HCT116 (cell line): ENCODE data around the gene KCTD18. TPM values are rescaled to one million over a fixed set of nuclear protein-coding genes. Genes with fewer than 3 reads are reported as not detected.

Experiments used
- ATAC-seq: fragments of 200-7000 bp; cut with Tn5 transposase; 2 replicates; pipeline ENCODE4 v1.9.1; 2020; ENCODE audit warnings: mild to moderate bottlenecking, moderate library complexity
- BruUV-seq: library from RNA; stranded (reverse); fragments of 400-500 nt; replicated peaks from 2 replicates; lab custom pipeline; 2021; lab: Mats Ljungman, UMichigan
- CTCF ChIA-PET: fragments of 300-600 bp; sonication (Branson Sonifier 250); formaldehyde crosslinking; loops from one replicate; lab custom pipeline; 2021; ENCODE audit warnings: antibody characterized with exemption; lab: Charles Lee
- POLR2A ChIA-PET: fragments of 300-600, 350-600 bp; sonication (Branson Sonifier 250); formaldehyde crosslinking; loops from one replicate; lab custom pipeline; 2021; ENCODE audit warnings: antibody characterized with exemption; lab: Charles Lee
- RAD21 ChIA-PET, 2 experiments: fragments of 300-600 bp; sonication (Branson Sonifier 250); formaldehyde crosslinking; loops; one replicate each; lab custom pipeline; 2023; ENCODE audit warnings: low total read pairs in 2 of 2; ENCODE audit not compliant: uncharacterized antibody in 2 of 2, unreplicated experiment in 2 of 2, low non-redundant PET in 1 of 2; lab: Charles Lee
- DNase-seq: peaks from one replicate; pipeline ENCODE4 v3.0.0-alpha.2; 2010; ENCODE audit warnings: low read depth, low spot score
- H2AFZ ChIP-seq: fragments of 200-600 bp; shearing (Covaris generic), sonication (generic); 2 replicates; pipeline ENCODE4 v1.6.1; 2017; ENCODE audit warnings: low read depth, mixed run types, mixed read lengths, antibody characterized with exemption, low read length; ENCODE audit not compliant: poor library complexity, severe bottlenecking
- H3K27ac ChIP-seq: 2 replicates; pipeline ENCODE4 v1.5.1; 2012; ENCODE audit warnings: low read depth, low read length
- H3K27me3 ChIP-seq: fragments of 200-600 bp; sonication (generic); 2 replicates; pipeline ENCODE4 v1.6.1; 2016; ENCODE audit warnings: mixed run types, low read length, mixed read lengths; ENCODE audit not compliant: insufficient read depth
- H3K36me3 ChIP-seq, 2 experiments: fragments of 200-500 bp in 1 of 2; fragments of 200-600 bp in 1 of 2; sonication (Bioruptor generic) in 1 of 2; sonication (generic) in 1 of 2; 2 replicates each; pipeline versions ENCODE4 v1.5.1 to v1.6.1; 2014 to 2016; ENCODE audit warnings: low read length in 2 of 2, inconsistent platforms in 1 of 2, mixed read lengths in 1 of 2, mixed run types in 1 of 2; ENCODE audit not compliant: insufficient read depth in 2 of 2, control insufficient read depth in 1 of 2
- H3K4me1 ChIP-seq, 2 experiments: fragments of 200-600 bp in 1 of 2; sonication (generic) in 1 of 2; 2 replicates each; pipeline versions ENCODE4 v1.5.1 to v1.6.1; 2012 to 2017; ENCODE audit warnings: low read length in 2 of 2, inconsistent platforms in 1 of 2, mild to moderate bottlenecking in 1 of 2, mixed read lengths in 1 of 2, mixed run types in 1 of 2, moderate library complexity in 1 of 2; ENCODE audit not compliant: insufficient read depth in 2 of 2, control insufficient read depth in 1 of 2
- H3K4me2 ChIP-seq: fragments of 200-600 bp; sonication (generic); 2 replicates; pipeline ENCODE4 v1.6.1; 2017; ENCODE audit warnings: mixed run types, low read length, mixed read lengths
- H3K4me3 ChIP-seq, 2 experiments: fragments of 200-600 bp in 1 of 2; sonication (generic) in 1 of 2; replicated peaks in 1 of 2; 2 replicates each; pipeline ENCODE4 v1.5.1; 2011 to 2016; ENCODE audit warnings: low read length in 2 of 2, control low read depth in 1 of 2, low read depth in 1 of 2, mild to moderate bottlenecking in 1 of 2, mixed read lengths in 1 of 2, mixed run types in 1 of 2
- H3K79me2 ChIP-seq: fragments of 200-600 bp; sonication (generic); 2 replicates; pipeline ENCODE4 v1.6.1; 2017; ENCODE audit warnings: mild to moderate bottlenecking, mixed run types, low read length, moderate library complexity, mixed read lengths; ENCODE audit not compliant: insufficient read depth
- H3K9ac ChIP-seq: fragments of 200-600 bp; sonication (generic); 2 replicates; pipeline ENCODE4 v1.6.1; 2016; ENCODE audit warnings: low read length, mixed read lengths
- H3K9me2 ChIP-seq: fragments of 200-600 bp; sonication (generic), shearing (Covaris generic); 2 replicates; pipeline ENCODE4 v1.6.1; 2017; ENCODE audit warnings: mixed run types, mild to moderate bottlenecking, moderate library complexity; ENCODE audit not compliant: insufficient read depth
- H3K9me3 ChIP-seq, 2 experiments: fragments of 200-500 bp in 1 of 2; fragments of 200-600 bp in 1 of 2; sonication (Bioruptor generic) in 1 of 2; sonication (generic) in 1 of 2; 2 replicates each; pipeline ENCODE4 v1.6.1; 2014 to 2017; ENCODE audit warnings: low read length in 2 of 2, mixed read lengths in 2 of 2, inconsistent platforms in 1 of 2, low read depth in 1 of 2, mild to moderate bottlenecking in 1 of 2, mixed run types in 1 of 2, moderate library complexity in 1 of 2; ENCODE audit not compliant: control insufficient read depth in 1 of 2, insufficient read depth in 1 of 2
- H4K20me1 ChIP-seq: fragments of 200-600 bp; sonication (generic), shearing (Covaris generic); 2 replicates; pipeline ENCODE4 v1.6.1; 2017; ENCODE audit warnings: mixed run types, mild to moderate bottlenecking, moderate library complexity; ENCODE audit not compliant: insufficient read depth
- CBX3 ChIP-seq: IDR thresholded peaks from 2 replicates; pipeline ENCODE4 v1.6.1; 2012; ENCODE audit warnings: low read depth
- CEBPB ChIP-seq: IDR thresholded peaks from 2 replicates; pipeline ENCODE4 v1.6.1; 2012; ENCODE audit warnings: low read depth
- CTCF ChIP-seq, 3 experiments: fragments of 200-600 bp in 1 of 3; sonication (generic) in 1 of 3; IDR thresholded peaks in 2 of 3; conservative IDR thresholded peaks in 1 of 3; 2 replicates each; pipeline ENCODE4 v1.5.1; 2012 to 2017; ENCODE audit warnings: low read depth in 2 of 3, low read length in 2 of 3, antibody characterized with exemption in 1 of 3, borderline replicate concordance in 1 of 3, control low read depth in 1 of 3, mild to moderate bottlenecking in 1 of 3, mixed read lengths in 1 of 3, mixed run types in 1 of 3, moderate library complexity in 1 of 3; ENCODE audit not compliant: insufficient read depth in 1 of 3
- EGR1 ChIP-seq: IDR thresholded peaks from 2 replicates; pipeline ENCODE4 v1.6.1; 2012; ENCODE audit warnings: low read depth
- ELF1 ChIP-seq: IDR thresholded peaks from 2 replicates; pipeline ENCODE4 v1.6.1; 2012; ENCODE audit warnings: low read depth, borderline replicate concordance
- EZH2 ChIP-seq: fragments of 200-600 bp; sonication (generic); IDR thresholded peaks from 2 replicates; pipeline ENCODE4 v1.6.1; 2017; ENCODE audit warnings: antibody characterized with exemption, mixed run types
- MAX ChIP-seq: IDR thresholded peaks from 2 replicates; pipeline ENCODE4 v1.6.1; 2012
- POLR2A ChIP-seq: IDR thresholded peaks from 2 replicates; pipeline ENCODE4 v1.7.0; 2011; ENCODE audit warnings: borderline replicate concordance; ENCODE audit not compliant: insufficient read depth, insufficient read length; ENCODE audit errors: extremely low read depth
- POLR2AphosphoS5 ChIP-seq: IDR thresholded peaks from 2 replicates; pipeline ENCODE4 v1.6.1; 2011; ENCODE audit warnings: mild to moderate bottlenecking, low read depth, low read length, moderate library complexity
- RAD21 ChIP-seq: IDR thresholded peaks from 2 replicates; pipeline ENCODE4 v1.6.1; 2012; ENCODE audit warnings: low read depth, mild to moderate bottlenecking
- REST ChIP-seq: IDR thresholded peaks from 2 replicates; pipeline ENCODE4 v1.6.1; 2012; ENCODE audit warnings: low read depth
- SIN3A ChIP-seq: IDR thresholded peaks from 2 replicates; pipeline ENCODE4 v1.6.1; 2012; ENCODE audit warnings: low read depth
- SP1 ChIP-seq: IDR thresholded peaks from 2 replicates; pipeline ENCODE4 v1.6.1; 2012; ENCODE audit warnings: low read depth
- SRF ChIP-seq: IDR thresholded peaks from 2 replicates; pipeline ENCODE4 v1.6.1; 2012; ENCODE audit warnings: low read depth
- TCF7L2 ChIP-seq: IDR thresholded peaks from 2 replicates; pipeline ENCODE4 v1.7.0; 2011; ENCODE audit warnings: borderline replicate concordance, inconsistent platforms; ENCODE audit not compliant: insufficient read depth, insufficient read length; ENCODE audit errors: extremely low read depth
- YY1 ChIP-seq: IDR thresholded peaks from 2 replicates; pipeline ENCODE4 v1.6.1; 2011; ENCODE audit warnings: low read length, low read depth, moderate library complexity, mild to moderate bottlenecking; ENCODE audit not compliant: insufficient replicate concordance; ENCODE audit errors: extremely low read depth
- ZBTB33 ChIP-seq: IDR thresholded peaks from 2 replicates; pipeline ENCODE4 v1.6.1; 2011; ENCODE audit warnings: mild to moderate bottlenecking, low read length, moderate library complexity; ENCODE audit not compliant: insufficient replicate concordance; ENCODE audit errors: extremely low read depth
- ZFX ChIP-seq: fragments of 450-650 bp; IDR thresholded peaks from 2 replicates; pipeline ENCODE4 v1.6.1; 2017
- intact Hi-C: fragments of 100-400 bp; cut with micrococcal nuclease; formaldehyde crosslinking; loops from 2 replicates; pipeline ENCODE4 v1.10.0; 2022
- total RNA-seq: library from RNA; stranded (reverse); gene quantifications from one replicate; pipeline ENCODE4 v1.2.1, GENCODE V29; 2021; ENCODE audit not compliant: unreplicated experiment

The KCTD18 gene
- total RNA-seq, 1 experiment from 2014 or later, result 12.8 TPM

GRCh38 chr2:200447139-200447855 is 62.6 kb downstream of the KCTD18 start (continued):
- TF ChIP-seq EZH2, result no peak
- TF ChIP-seq, all 23 proteins: peak for 0

GRCh38 chr2:200446612-200447011 is 63.3 kb downstream of the KCTD18 start:
- ATAC-seq (no peak), DNase-seq (no peak)
- intact Hi-C loops, result no loop called here
- H3K79me2 ChIP-seq, result no peaks in the 10 kb centered on the region
- H4K20me1 ChIP-seq, result no peaks in the 10 kb centered on the region
- RAD21 ChIA-PET, result no interaction called here
- H3K4me3 ChIP-seq, result no peak overlapping the region
- no peak overlapping the region for H3K4me2 ChIP-seq
- H3K27me3 ChIP-seq, result no peaks in the 10 kb centered on the region
- POLR2A ChIA-PET, result no interaction called here
- no TSS peak for BruUV-seq
- no peak overlapping the region for H3K27ac ChIP-seq
- CTCF ChIA-PET, result no interaction called here
- H3K4me1 ChIP-seq, result no peaks in the 10 kb centered on the region
- H3K9me3 ChIP-seq, result no peaks in the 10 kb centered on the region
- H2AFZ ChIP-seq, result no peak overlapping the region
- H3K9ac ChIP-seq, result no peak overlapping the region
- no peaks in the 10 kb centered on the region; a peak in 2 of 4 replicates for H3K36me3 ChIP-seq
- H3K9me2 ChIP-seq, result no peaks in the 10 kb centered on the region
- TF ChIP-seq ELF1 (no peak), POLR2A (no peak), CBX3 (no peak), EZH2 (no peak), REST (no peak), CTCF (IDR thresholded peaks at IDR 0.05 in 2 of 3, conservative IDR thresholded peaks at IDR 0.05 in 1 of 3; ENCODE audit: borderline replicate concordance in 1 of 3, insufficient read depth in 1 of 3, low read depth in 2 of 3, low read length in 2 of 3) (no peak), YY1 (no peak), SRF (no peak), MAX (no peak), EGR1 (no peak), RAD21 (no peak), SIN3A (no peak), ZBTB33 (no peak), POLR2AphosphoS5 (no peak), ZFX (no peak), TCF7L2 (no peak), SP1 (no peak), CEBPB (no peak)
